B cell (primary cell): Measurements from ENCODE around the gene SNCA. TPM values are rescaled to one million over a fixed set of nuclear protein-coding genes. Genes with fewer than 3 reads are reported as not detected.

Source experiments
- ATAC-seq: fragments of 200-7000 bp; cut with Tn5 transposase; one replicate; pipeline ENCODE4 v1.10.0; 2021; ENCODE audit warnings: low read depth, mild to moderate bottlenecking, moderate number of reproducible peaks, moderate library complexity
- CTCF ChIA-PET: fragments of 350-600 bp; sonication (Branson Sonifier 250); formaldehyde crosslinking; loops from one replicate; lab custom pipeline; 2021; ENCODE audit warnings: antibody characterized with exemption, inconsistent platforms; lab: Charles Lee
- POLR2A ChIA-PET: fragments of 350-600 bp; sonication (Branson Sonifier 250); formaldehyde crosslinking; loops from one replicate; lab custom pipeline; 2021; ENCODE audit warnings: antibody characterized with exemption; lab: Charles Lee
- DNase-seq: peaks from one replicate; pipeline ENCODE4 v3.0.0; 2013
- H2AFZ ChIP-seq: 2 replicates; pipeline ENCODE4 v1.6.1; 2012; ENCODE audit warnings: mild to moderate bottlenecking, low read depth, low read length; ENCODE audit not compliant: insufficient read depth, poor library complexity, severe bottlenecking
- H3K27ac ChIP-seq, 2 donors: 1 replicate in 1 of 2; 2 replicates in 1 of 2; pipeline ENCODE4 v1.5.1; 2012 to 2013; ENCODE audit warnings: low read length in 2 of 2, mild to moderate bottlenecking in 2 of 2, moderate library complexity in 1 of 2
- H3K27me3 ChIP-seq, 4 experiments: fragments of 200-600 bp in 1 of 4; sonication (generic) in 1 of 4; replicated peaks in 1 of 4; 1 replicate in 2 of 4; 2 replicates in 2 of 4; pipeline versions ENCODE4 v1.6.1 to v1.7.0; 2013 to 2016; ENCODE audit warnings: low read length in 3 of 4, mild to moderate bottlenecking in 2 of 4, mixed read lengths in 1 of 4, moderate library complexity in 1 of 4; ENCODE audit not compliant: insufficient read depth in 4 of 4, control insufficient read depth in 3 of 4; ENCODE audit errors: control extremely low read depth in 1 of 4
- H3K36me3 ChIP-seq, 2 experiments: replicated peaks in 1 of 2; 1 replicate in 1 of 2; 2 replicates in 1 of 2; pipeline versions ENCODE4 v1.6.1 to v1.7.1; 2013; ENCODE audit warnings: low read length in 1 of 2; ENCODE audit not compliant: insufficient read depth in 2 of 2, control insufficient read depth in 1 of 2; ENCODE audit errors: control extremely low read depth in 1 of 2, extremely low read depth in 1 of 2
- H3K4me1 ChIP-seq, 2 donors: fragments of 200-600 bp in 1 of 2; sonication (generic) in 1 of 2; 1 replicate in 1 of 2; 2 replicates in 1 of 2; pipeline versions ENCODE4 v1.5.1 to v1.6.1; 2013 to 2017; ENCODE audit warnings: low read length in 2 of 2; ENCODE audit not compliant: control insufficient read depth in 2 of 2, insufficient read depth in 2 of 2
- H3K4me2 ChIP-seq: replicated peaks from 2 replicates; pipeline ENCODE3; 2012; ENCODE audit warnings: mild to moderate bottlenecking, low read depth, low read length; ENCODE audit not compliant: poor library complexity, severe bottlenecking
- H3K4me3 ChIP-seq, 5 experiments: fragments of 200-600 bp in 1 of 5; sonication (generic) in 1 of 5; 1 replicate in 3 of 5; 2 replicates in 2 of 5; pipeline versions ENCODE4 v1.5.1 to v1.7.0; 2011 to 2016; ENCODE audit warnings: low read length in 4 of 5, mild to moderate bottlenecking in 4 of 5, low read depth in 2 of 5, control low read depth in 1 of 5, moderate library complexity in 1 of 5; ENCODE audit not compliant: insufficient read depth in 1 of 5; ENCODE audit errors: control extremely low read depth in 1 of 5, extremely low read depth in 1 of 5
- H3K79me2 ChIP-seq: fragments of 200-600 bp; sonication (generic); one replicate; pipeline ENCODE4 v1.6.0; 2016; ENCODE audit warnings: low read length; ENCODE audit not compliant: control insufficient read depth, insufficient read depth
- H3K9ac ChIP-seq: fragments of 200-600 bp; sonication (generic); 2 replicates; pipeline ENCODE4 v1.6.1; 2017; ENCODE audit warnings: mild to moderate bottlenecking, low read length, moderate library complexity
- H3K9me3 ChIP-seq, 3 donors: one replicate each; pipeline versions ENCODE4 v1.6.1 to v1.7.1; 2013; ENCODE audit warnings: low read length in 2 of 3; ENCODE audit not compliant: control insufficient read depth in 2 of 3, insufficient read depth in 1 of 3; ENCODE audit errors: control extremely low read depth in 1 of 3
- H4K20me1 ChIP-seq: 2 replicates; pipeline ENCODE4 v1.6.0; 2012; ENCODE audit warnings: mild to moderate bottlenecking, low read length; ENCODE audit not compliant: insufficient read depth, control insufficient read depth, poor library complexity, severe bottlenecking
- H3K27ac Mint-ChIP-seq: one replicate; pipeline ENCODE4 v1.8.0; 2021; ENCODE audit warnings: mixed read lengths
- H3K27me3 Mint-ChIP-seq: one replicate; pipeline ENCODE4 v1.8.0; 2021; ENCODE audit warnings: mixed read lengths
- H3K4me1 Mint-ChIP-seq: one replicate; pipeline ENCODE4 v1.8.0; 2021; ENCODE audit warnings: mixed read lengths
- H3K4me3 Mint-ChIP-seq: one replicate; pipeline ENCODE4 v1.8.0; 2021; ENCODE audit warnings: mixed read lengths
- H3K9me3 Mint-ChIP-seq: one replicate; pipeline ENCODE4 v1.8.0; 2022; ENCODE audit warnings: mixed read lengths; ENCODE audit not compliant: insufficient read depth
- CTCF ChIP-seq: fragments of 200-600 bp; IDR thresholded peaks from one replicate; pipeline ENCODE4 v1.8.0; 2022; ENCODE audit warnings: antibody characterized with exemption, mild to moderate bottlenecking
- EZH2 ChIP-seq: IDR thresholded peaks from 2 replicates; pipeline ENCODE4 v1.6.1; 2012; ENCODE audit warnings: borderline replicate concordance, low read depth, mild to moderate bottlenecking, moderate library complexity, low read length; ENCODE audit not compliant: insufficient read depth, poor library complexity, severe bottlenecking
- WGBS: methylation state at CpG from one replicate; pipeline ENCODE4 v1.1.5; 2013; ENCODE audit warnings: missing lambda C conversion rate; ENCODE audit not compliant: insufficient coverage; 5-methylcytosine and 5-hydroxymethylcytosine counted together
- intact Hi-C: fragments of 100-400 bp; cut with micrococcal nuclease; formaldehyde crosslinking; loops from one replicate; pipeline ENCODE4 v1.10.0; 2022
- polyA plus RNA-seq: library from polyadenylated mRNA; depleted of rRNA; stranded (reverse); fragments of >200 nt; gene quantifications from 2 replicates; pipeline ENCODE4 v1.2.3, GENCODE V29; 2012
- total RNA-seq, 2 donors: library from RNA; stranded (reverse); fragments of 120-200 nt in 1 of 2; gene quantifications; 1 replicate in 1 of 2; 2 replicates in 1 of 2; pipeline versions ENCODE4 v1.2.3 to v1.2.4, GENCODE V29; 2013 to 2022

SNCA gene
- total and polyA plus RNA-seq, 2 donors (not counting 1 experiment from before 2014, with no cell fraction given), result 0.48 to 1.3 TPM

GRCh38 chr4:89741768-89742167, 95.2 kb downstream of the SNCA start:
- ATAC-seq, result no peak
- intact Hi-C loops, result no loop called here

More at GRCh38 chr4:89741768-89742167, 95.2 kb downstream of the SNCA start:
- no peak overlapping the region for H3K4me3 Mint-ChIP-seq
- Histone ChIP-seq H3K4me2 (no peak overlapping the region), H3K4me3 (no peak overlapping the region), H3K9ac (no peak overlapping the region), H2AFZ (no peak overlapping the region), H3K79me2 (no peaks in the 10 kb centered on the region), H3K4me1 (no peaks in the 10 kb centered on the region), H3K9me3 (no peaks in the 10 kb centered on the region), H4K20me1 (no peaks in the 10 kb centered on the region), H3K36me3 (no peaks in the 10 kb centered on the region), H3K27me3 (no peaks in the 10 kb centered on the region), H3K27ac (no peak overlapping the region)
- ChIA-PET CTCF (interaction anchor here (0.7 kb wide), 1 partner anchor 42 kb away, joined by 3 read pairs; no protein-coding TSS in a partner anchor), POLR2A (no interaction called here)
- TF ChIP-seq CTCF, result no peak
- TF ChIP-seq EZH2, result no peak
- WGBS, result 100% methylated on average over 1 of the region's 3 CpGs
- no peaks in the 10 kb centered on the region for H3K4me1 Mint-ChIP-seq
- H3K9me3 Mint-ChIP-seq, result peaks cover 2% of the 10 kb centered on the region
- H3K27me3 Mint-ChIP-seq, result no peaks in the 10 kb centered on the region
- no peak for DNase-seq
- H3K27ac Mint-ChIP-seq, result no peak overlapping the region
